K562 (cell line): Measurements from ENCODE around the gene PLD3. TPM values are rescaled to one million over a fixed set of nuclear protein-coding genes. Genes with fewer than 3 reads are reported as not detected.

Experiments
- ARID1B ChIP-seq: fragments of 450-650 bp; IDR thresholded peaks from 2 replicates; pipeline ENCODE4 v1.6.1; 2016; ENCODE audit warnings: antibody characterized with exemption, mild to moderate bottlenecking, inconsistent platforms
- CAMTA2 ChIP-seq: fragments of 250-450 bp; sonication (Bioruptor Pico); conservative IDR thresholded peaks from 2 replicates; pipeline ENCODE4 v1.5.1; 2022
- FUS ChIP-seq: fragments of 200-400 bp; formaldehyde crosslinking; optimal IDR thresholded peaks from 2 replicates; pipeline ENCODE3; 2017; ENCODE audit warnings: low read depth, low read length
- GTF2B ChIP-seq: IDR thresholded peaks from 2 replicates; pipeline ENCODE4 v1.6.1; 2011; ENCODE audit not compliant: insufficient read length; ENCODE audit errors: extremely low read depth
- GTF2F1 ChIP-seq: IDR thresholded peaks from 2 replicates; pipeline ENCODE4 v1.6.1; 2011; ENCODE audit warnings: low read depth, low read length, improper control_type of control experiment
- HNRNPLL ChIP-seq: fragments of 200-400 bp; formaldehyde crosslinking; IDR thresholded peaks from 2 replicates; pipeline ENCODE4 v1.6.1; 2017; ENCODE audit warnings: low read length, low read depth, mild to moderate bottlenecking; ENCODE audit not compliant: poor library complexity, severe bottlenecking
- KDM1A ChIP-seq, 2 experiments: fragments of 450-650 bp; IDR thresholded peaks; 2 replicates each; pipeline ENCODE4 v1.6.1; 2016; ENCODE audit warnings: mild to moderate bottlenecking in 2 of 2
- KLF6 ChIP-seq: fragments of 250-450 bp; sonication (Bioruptor Pico); IDR thresholded peaks from 2 replicates; pipeline ENCODE4 v1.4.0; 2020; ENCODE audit warnings: mild to moderate bottlenecking, moderate library complexity, borderline replicate concordance
- MAZ ChIP-seq, 2 experiments: fragments of 450-650 bp in 1 of 2; sonication (generic) in 1 of 2; formaldehyde crosslinking; IDR thresholded peaks in 1 of 2; conservative IDR thresholded peaks in 1 of 2; 2 replicates each; pipeline versions ENCODE4 v1.4.0 to v1.5.0; 2020; ENCODE audit warnings: mild to moderate bottlenecking in 1 of 2, missing genetic modification reagents in 1 of 2
- MYBL2 ChIP-seq, 2 experiments: fragments of 450-650 bp in 1 of 2; sonication (generic) in 1 of 2; formaldehyde crosslinking in 1 of 2; IDR thresholded peaks; 2 replicates each; pipeline versions ENCODE4 v1.6.1 to v1.8.1; 2017 to 2022; ENCODE audit warnings: borderline replicate concordance in 1 of 2, inconsistent platforms in 1 of 2, low read depth in 1 of 2, mild to moderate bottlenecking in 1 of 2, missing genetic modification reagents in 1 of 2, moderate library complexity in 1 of 2
- POLR2G ChIP-seq: fragments of 200-400 bp; formaldehyde crosslinking; IDR thresholded peaks from 2 replicates; pipeline ENCODE4 v1.6.1; 2017; ENCODE audit warnings: low read depth, mild to moderate bottlenecking, antibody characterized with exemption, low read length, moderate library complexity
- RBM22 ChIP-seq: fragments of 200-400 bp; formaldehyde crosslinking; IDR thresholded peaks from 2 replicates; pipeline ENCODE4 v1.6.1; 2018; ENCODE audit warnings: low read length, low read depth; ENCODE audit not compliant: poor library complexity, severe bottlenecking
- RCOR1 ChIP-seq, 2 experiments: IDR thresholded peaks; 2 replicates each; pipeline ENCODE4 v1.6.1; 2012; ENCODE audit warnings: low read depth in 2 of 2, low read length in 2 of 2, borderline replicate concordance in 1 of 2, improper control_type of control experiment in 1 of 2
- SETDB1 ChIP-seq: IDR thresholded peaks from one replicate; pipeline ENCODE4 v1.6.1; 2012; ENCODE audit warnings: low read length, control low read depth, inconsistent platforms
- SIN3B ChIP-seq: fragments of 450-650 bp; IDR thresholded peaks from 2 replicates; pipeline ENCODE4 v1.6.1; 2017; ENCODE audit warnings: low read depth, mild to moderate bottlenecking, moderate library complexity
- TBP ChIP-seq: optimal IDR thresholded peaks from 2 replicates; pipeline ENCODE3; 2011; ENCODE audit warnings: low read depth, low read length, improper control_type of control experiment
- ZFP30 ChIP-seq: fragments of 250-450 bp; sonication (Bioruptor Pico); IDR thresholded peaks from 2 replicates; pipeline ENCODE4 v1.8.0; 2022; ENCODE audit warnings: moderate library complexity, mild to moderate bottlenecking, inconsistent platforms, borderline replicate concordance
- ZFX ChIP-seq: sonication (generic); formaldehyde crosslinking; IDR thresholded peaks from 2 replicates; pipeline ENCODE4 v1.8.0; 2022; ENCODE audit warnings: mild to moderate bottlenecking, missing genetic modification reagents, moderate library complexity
- ZKSCAN8 ChIP-seq: fragments of 200-800 bp; sonication (Bioruptor generic); IDR thresholded peaks from 2 replicates; pipeline ENCODE4 v1.6.1; 2016; ENCODE audit warnings: missing genetic modification characterization, missing compliant biosample characterization
- ZNF232 ChIP-seq: sonication (generic); formaldehyde crosslinking; IDR thresholded peaks from 2 replicates; pipeline ENCODE4 v1.8.0; 2022; ENCODE audit warnings: mild to moderate bottlenecking, missing genetic modification reagents
- ZNF324 ChIP-seq: fragments of 250-450 bp; sonication (Bioruptor Pico); IDR thresholded peaks from 2 replicates; pipeline ENCODE4 v1.4.0; 2020; ENCODE audit warnings: mild to moderate bottlenecking
- ZNF354B ChIP-seq: fragments of 250-450 bp; sonication (Bioruptor Pico); IDR thresholded peaks from 2 replicates; pipeline ENCODE4 v1.4.0; 2020
- ZNF431 ChIP-seq: sonication (generic); formaldehyde crosslinking; IDR thresholded peaks from 2 replicates; pipeline ENCODE4 v1.8.0; 2022; ENCODE audit warnings: mild to moderate bottlenecking, missing genetic modification reagents
- polyA plus RNA-seq, 8 experiments: library from polyadenylated mRNA; depleted of rRNA in 4 of 8; stranded (reverse) in 5 of 8; unstranded in 3 of 8; fragments of >200 nt; fragmentation: Nextera tagmentation in 2 of 8; fragmentation: Illumina TruSeq in 1 of 8; extraction: Ambion mirVana in 2 of 8; extraction: Trizol in 1 of 8; gene quantifications; 2 replicates each; pipeline versions ENCODE4 v1.2.1 to v1.2.3, GENCODE V29; 2011 to 2014; ENCODE audit warnings: inconsistent platforms in 1 of 8, missing spikeins in 1 of 8
- total RNA-seq, 7 experiments: library from RNA; depleted of rRNA in 6 of 7; stranded (reverse); fragments of >200 nt in 6 of 7; fragmentation: Illumina TruSeq in 2 of 7; extraction: Trizol in 2 of 7; gene quantifications; 2 replicates each; pipeline versions ENCODE4 v1.2.1 to v1.2.3, GENCODE V29; 2011 to 2021; ENCODE audit warnings: low replicate concordance in 1 of 7
- TF ChIP-seq, protein P1 (sequence below): fragments of 250-450 bp; sonication (Bioruptor Pico); IDR thresholded peaks from 2 replicates; pipeline ENCODE4 v1.4.0; 2020; ENCODE audit warnings: mild to moderate bottlenecking, moderate library complexity

Gene PLD3
- total and polyA plus RNA-seq, 9 of the 15 experiments (the other 6 are each of a cell fraction or from before 2014, with no cell fraction given), result 2.3 to 128 (median 72.7) TPM

DNA sequence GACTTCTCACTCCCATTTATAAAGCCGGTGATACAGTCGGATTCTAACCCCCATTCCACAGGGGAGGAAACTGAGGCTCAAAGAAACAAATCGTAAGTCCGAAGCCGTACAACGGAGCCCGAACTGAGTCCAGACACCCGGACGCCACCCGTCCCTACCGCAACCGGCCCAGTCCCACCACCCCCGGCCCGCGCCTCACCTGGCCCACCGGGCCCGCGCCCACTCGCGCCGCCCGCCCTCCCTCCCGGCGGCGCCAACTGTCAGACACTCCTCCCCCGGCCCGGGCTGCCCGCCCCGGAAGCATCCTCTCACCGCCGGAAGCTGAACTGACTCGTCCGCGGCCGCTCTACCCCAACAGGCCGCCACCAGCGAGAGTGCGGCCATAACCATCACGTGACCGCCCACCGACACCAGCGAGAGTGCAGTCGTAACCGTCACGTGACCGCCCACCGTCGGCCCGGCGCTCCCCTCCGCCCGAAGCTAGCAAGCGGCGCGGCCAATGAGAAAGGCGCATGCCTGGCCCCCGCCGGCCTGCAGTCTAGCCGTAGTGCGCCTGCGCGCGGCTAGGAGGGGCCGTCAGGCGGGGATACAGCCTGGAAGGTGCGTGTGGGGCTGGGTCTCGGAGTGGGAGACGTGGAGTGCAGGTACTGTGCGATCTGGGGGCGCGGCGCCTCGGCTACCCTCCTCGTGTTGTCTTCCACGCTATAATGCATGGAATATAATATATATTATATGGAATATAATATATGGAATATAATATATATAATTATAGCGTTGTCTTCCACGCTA, at the start of gene PLD3, which contains the start of gene C19orf47 (continued):
- TF ChIP-seq ZKSCAN8 (CRISPR knock-in tag) (no peak), MYBL2 (IDR thresholded peaks at IDR 0.05; ENCODE audit: low read depth) (no peak), MYBL2 (CRISPR knock-in tag; IDR thresholded peaks at IDR 0.05; ENCODE audit: borderline replicate concordance) (no peak), ZNF431 (CRISPR knock-in tag) (no peak), ZNF354B (CRISPR knock-in tag) (no peak), ZNF232 (CRISPR knock-in tag) (no peak), ZFP30 (CRISPR knock-in tag) (no peak), FUS (no peak), RCOR1 (IDR thresholded peaks at IDR 0.05; ENCODE audit: borderline replicate concordance in 1 of 2, low read depth in 2 of 2, low read length in 2 of 2) (peak in 1 of 2 experiments; percentile 73; a peak in 1 of 4 replicates), RBM22 (no peak), KLF6 (CRISPR knock-in tag) (no peak), POLR2G (peak; percentile 91), MAZ (CRISPR knock-in tag; conservative IDR thresholded peaks at IDR 0.05 in 1 of 2, IDR thresholded peaks at IDR 0.05 in 1 of 2) (peak; percentile 85 to 97; a peak in 3 of 4 replicates), KDM1A (IDR thresholded peaks at IDR 0.05) (no peak), GTF2B (no peak), GTF2F1 (0 out of 2 replicates have a peak, but pooled peaks have one; percentile 42), TBP (peak; percentile 56), ARID1B (no peak; the same call in 1 of the 2 replicates), CAMTA2 (CRISPR knock-in tag) (no peak), SIN3B (peak; percentile 65; the same call in 1 of the 2 replicates), HNRNPLL (peak; percentile 29), SETDB1 (no peak), ZFX (CRISPR knock-in tag) (peak; percentile 65), ZNF324 (CRISPR knock-in tag) (no peak)
- TF ChIP-seq, protein P1, sequence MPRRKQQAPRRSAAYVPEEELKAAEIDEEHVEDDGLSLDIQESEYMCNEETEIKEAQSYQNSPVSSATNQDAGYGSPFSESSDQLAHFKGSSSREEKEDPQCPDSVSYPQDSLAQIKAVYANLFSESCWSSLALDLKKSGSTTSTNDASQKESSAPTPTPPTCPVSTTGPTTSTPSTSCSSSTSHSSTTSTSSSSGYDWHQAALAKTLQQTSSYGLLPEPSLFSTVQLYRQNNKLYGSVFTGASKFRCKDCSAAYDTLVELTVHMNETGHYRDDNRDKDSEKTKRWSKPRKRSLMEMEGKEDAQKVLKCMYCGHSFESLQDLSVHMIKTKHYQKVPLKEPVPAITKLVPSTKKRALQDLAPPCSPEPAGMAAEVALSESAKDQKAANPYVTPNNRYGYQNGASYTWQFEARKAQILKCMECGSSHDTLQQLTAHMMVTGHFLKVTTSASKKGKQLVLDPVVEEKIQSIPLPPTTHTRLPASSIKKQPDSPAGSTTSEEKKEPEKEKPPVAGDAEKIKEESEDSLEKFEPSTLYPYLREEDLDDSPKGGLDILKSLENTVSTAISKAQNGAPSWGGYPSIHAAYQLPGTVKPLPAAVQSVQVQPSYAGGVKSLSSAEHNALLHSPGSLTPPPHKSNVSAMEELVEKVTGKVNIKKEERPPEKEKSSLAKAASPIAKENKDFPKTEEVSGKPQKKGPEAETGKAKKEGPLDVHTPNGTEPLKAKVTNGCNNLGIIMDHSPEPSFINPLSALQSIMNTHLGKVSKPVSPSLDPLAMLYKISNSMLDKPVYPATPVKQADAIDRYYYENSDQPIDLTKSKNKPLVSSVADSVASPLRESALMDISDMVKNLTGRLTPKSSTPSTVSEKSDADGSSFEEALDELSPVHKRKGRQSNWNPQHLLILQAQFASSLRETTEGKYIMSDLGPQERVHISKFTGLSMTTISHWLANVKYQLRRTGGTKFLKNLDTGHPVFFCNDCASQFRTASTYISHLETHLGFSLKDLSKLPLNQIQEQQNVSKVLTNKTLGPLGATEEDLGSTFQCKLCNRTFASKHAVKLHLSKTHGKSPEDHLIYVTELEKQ, result no peak
